Loucy (cell line): ENCODE data around the gene TRAPPC6A.
"Not testable (repeated sequence)": the region's sequence is repeated elsewhere in the genome, so short reads cannot be mapped to it uniquely, and the experiment has no call there.

Experiments
- EZH2phosphoT487 ChIP-seq: fragments of 200-600 bp; IDR thresholded peaks from 2 replicates; pipeline ENCODE4 v1.6.1; 2018; ENCODE audit warnings: antibody characterized with exemption, mild to moderate bottlenecking, moderate library complexity, borderline replicate concordance
- TF ChIP-seq, protein P1 (sequence below): fragments of 200-600 bp; sonication (generic); conservative IDR thresholded peaks from 2 replicates; pipeline ENCODE4 v1.5.1; 2014; ENCODE audit warnings: mild to moderate bottlenecking, antibody characterized with exemption, low read length

DNA sequence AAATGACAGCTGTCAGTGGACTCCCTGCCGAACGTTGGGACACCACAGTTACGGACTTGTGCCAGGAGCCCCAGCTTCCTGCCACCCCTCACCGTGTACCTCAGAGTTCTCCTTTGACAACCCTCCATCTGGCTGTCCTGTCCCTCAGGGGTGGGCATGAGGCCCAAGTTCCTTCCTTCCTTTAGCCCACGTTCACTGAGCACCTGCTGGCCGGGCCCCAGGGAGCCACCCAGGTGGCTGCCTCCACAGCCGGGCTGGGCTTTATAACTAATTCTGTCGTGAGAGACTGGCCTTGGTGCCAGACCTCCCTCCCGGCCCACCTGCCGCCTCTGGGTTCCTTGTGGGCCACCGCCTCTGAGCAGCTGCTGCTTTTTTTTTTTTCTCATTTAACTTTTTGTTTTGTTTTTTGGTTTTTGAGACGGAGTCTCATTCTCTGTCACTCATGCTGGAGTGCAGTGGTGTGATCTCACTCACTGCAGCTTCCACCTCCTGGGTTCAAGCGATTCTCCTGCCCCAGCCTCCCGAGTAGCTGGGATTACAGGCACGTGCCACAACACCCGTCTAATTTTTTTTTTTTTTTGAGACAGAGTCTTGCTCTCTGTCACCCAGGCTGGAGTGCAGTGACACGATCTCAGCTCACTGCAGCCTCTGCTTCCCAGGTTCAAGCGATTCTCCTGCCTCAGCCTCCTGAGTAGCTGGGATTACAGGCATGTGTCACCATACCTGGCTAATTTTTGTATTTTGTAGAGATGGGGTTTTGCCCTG, 59.3 kb downstream of the TRAPPC6A start:
- TF ChIP-seq, protein P1, sequence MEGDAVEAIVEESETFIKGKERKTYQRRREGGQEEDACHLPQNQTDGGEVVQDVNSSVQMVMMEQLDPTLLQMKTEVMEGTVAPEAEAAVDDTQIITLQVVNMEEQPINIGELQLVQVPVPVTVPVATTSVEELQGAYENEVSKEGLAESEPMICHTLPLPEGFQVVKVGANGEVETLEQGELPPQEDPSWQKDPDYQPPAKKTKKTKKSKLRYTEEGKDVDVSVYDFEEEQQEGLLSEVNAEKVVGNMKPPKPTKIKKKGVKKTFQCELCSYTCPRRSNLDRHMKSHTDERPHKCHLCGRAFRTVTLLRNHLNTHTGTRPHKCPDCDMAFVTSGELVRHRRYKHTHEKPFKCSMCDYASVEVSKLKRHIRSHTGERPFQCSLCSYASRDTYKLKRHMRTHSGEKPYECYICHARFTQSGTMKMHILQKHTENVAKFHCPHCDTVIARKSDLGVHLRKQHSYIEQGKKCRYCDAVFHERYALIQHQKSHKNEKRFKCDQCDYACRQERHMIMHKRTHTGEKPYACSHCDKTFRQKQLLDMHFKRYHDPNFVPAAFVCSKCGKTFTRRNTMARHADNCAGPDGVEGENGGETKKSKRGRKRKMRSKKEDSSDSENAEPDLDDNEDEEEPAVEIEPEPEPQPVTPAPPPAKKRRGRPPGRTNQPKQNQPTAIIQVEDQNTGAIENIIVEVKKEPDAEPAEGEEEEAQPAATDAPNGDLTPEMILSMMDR = not testable (repeated sequence)
- TF ChIP-seq EZH2phosphoT487 = not testable (repeated sequence)
